ENCODE measurements around the gene CPN2. TPM values are rescaled to one million over a fixed set of nuclear protein-coding genes. Genes with fewer than 3 reads are reported as not detected.

CPN2 gene
- total and polyA plus RNA-seq, 2 of the 13 experiments (the other 11 are each of a cell fraction or from before 2014, with no cell fraction given) = 26.7 to 27.7 TPM

DNA sequence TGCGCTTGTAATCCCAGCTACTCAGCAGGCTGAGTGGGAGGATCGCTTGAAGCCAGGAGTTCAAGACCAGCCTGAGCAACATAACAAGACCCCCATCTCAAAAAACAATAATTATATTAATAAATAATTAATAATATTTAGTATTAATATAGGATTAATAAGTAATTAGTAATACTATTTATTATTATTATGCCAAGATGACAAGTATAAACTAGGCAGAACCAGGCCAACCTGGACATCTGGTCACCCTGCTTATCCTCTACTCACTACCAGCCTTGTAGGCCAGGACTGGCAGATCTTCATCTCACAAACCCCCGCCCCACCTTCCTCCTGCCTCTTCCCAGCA lies 429 bp downstream of the CPN2 start:
- Histone ChIP-seq H3K27ac (ENCODE audit: extremely low read length, insufficient read depth, low read length) (peak overlapping the region; percentile 88), H3K9me3 (ENCODE audit: low read length) (no peaks in the 10 kb centered on the region), H3K4me3 (replicated peaks in 1 of 3; ENCODE audit: insufficient read depth in 1 of 3, low read depth in 2 of 3, low read length in 3 of 3) (peak overlapping the region; percentile 63 to 91 (median 86)), H4K20me1 (ENCODE audit: insufficient read depth, low read length) (no peaks in the 10 kb centered on the region), H3K27me3 (ENCODE audit: control insufficient read depth in 1 of 2, insufficient read depth in 2 of 2, low read length in 2 of 2) (no peaks in the 10 kb centered on the region), H3K79me2 (ENCODE audit: insufficient read depth, low read length) (no peaks in the 10 kb centered on the region), H3K36me3 (replicated peaks in 1 of 2; ENCODE audit: control insufficient read depth in 1 of 2, insufficient read depth in 2 of 2, low read length in 2 of 2) (no peaks in the 10 kb centered on the region), H2AFZ (ENCODE audit: low read length) (no peak overlapping the region), H3K4me1 (ENCODE audit: insufficient read depth, low read length) (peaks cover 24% of the 10 kb centered on the region), H3K4me2 (ENCODE audit: low read depth, low read length) (peak overlapping the region; percentile 92), H3K9ac (ENCODE audit: insufficient read depth, low read depth, low read length) (peak overlapping the region; percentile 89)
- WGBS (ENCODE audit: low lambda C conversion rate) = 7% methylated on average over 3 of the region's 3 CpGs
- in situ Hi-C loops (cut with HindIII; ENCODE audit: extremely low pct_ligation_motif_present, low pct_unique_long_range_greater_than_20kb) = no loop called here
- DNase-seq (ENCODE audit: low spot score) = no peak
- ChIA-PET CTCF (ENCODE audit: low intra/inter-chr PET ratio, low total read pairs) (no interaction called here), POLR2A (interaction anchor here (0.8 to 2.1 kb wide), 6 partner anchors 10 to 222 kb away, joined by 4 to 10 read pairs (median 5); no protein-coding TSS in a partner anchor)
- no peak for FAIRE-seq
- TSS peak; percentile 84 for BruUV-seq (replicated peaks)
- intact Hi-C loops (cut with micrococcal nuclease; ENCODE audit: unreplicated experiment) = loop anchor here (5.0 kb wide), 1 partner anchor 47 kb away; the partner anchor contains the start of gene GP5
- TF ChIP-seq, protein P1, sequence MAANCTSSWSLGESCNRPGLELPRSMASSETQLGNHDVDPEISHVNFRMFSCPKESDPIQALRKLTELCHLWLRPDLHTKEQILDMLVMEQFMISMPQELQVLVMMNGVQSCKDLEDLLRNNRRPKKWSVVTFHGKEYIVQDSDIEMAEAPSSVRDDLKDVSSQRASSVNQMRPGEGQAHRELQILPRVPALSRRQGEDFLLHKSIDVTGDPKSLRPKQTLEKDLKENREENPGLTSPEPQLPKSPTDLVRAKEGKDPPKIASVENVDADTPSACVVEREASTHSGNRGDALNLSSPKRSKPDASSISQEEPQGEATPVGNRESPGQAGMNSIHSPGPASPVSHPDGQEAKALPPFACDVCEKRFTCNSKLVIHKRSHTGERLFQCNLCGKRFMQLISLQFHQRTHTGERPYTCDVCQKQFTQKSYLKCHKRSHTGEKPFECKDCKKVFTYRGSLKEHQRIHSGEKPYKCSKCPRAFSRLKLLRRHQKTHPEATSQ (CRISPR knock-in tag; IDR thresholded peaks at IDR 0.05; ENCODE audit: borderline replicate concordance) = 0 out of 2 replicates have a peak, but pooled peaks have one; percentile 3
- no peak for TF ChIP-seq SMYD3 (CRISPR knock-in tag; IDR thresholded peaks at IDR 0.05)
- ATAC-seq = peak; percentile 36

DNA sequence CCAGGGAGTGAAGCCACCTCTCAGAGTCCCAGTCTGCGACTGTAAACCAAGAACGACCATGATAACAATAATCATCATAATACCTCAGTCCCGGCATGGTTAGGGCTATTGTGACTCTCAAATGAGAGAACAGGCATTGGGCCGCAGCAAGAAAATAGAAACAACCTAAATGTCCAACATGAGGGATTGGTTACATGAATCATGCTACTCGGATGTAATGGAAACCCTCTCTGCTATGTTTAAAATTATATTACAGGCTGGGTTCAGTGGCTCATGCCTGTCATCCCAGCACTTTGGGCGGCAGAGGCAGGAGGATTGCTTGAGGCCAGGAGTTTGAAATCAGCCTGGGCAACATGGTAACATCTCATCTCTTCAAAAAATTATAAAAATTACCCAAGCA lies 2.8 kb downstream of the CPN2 start:
- Histone ChIP-seq H3K79me2 (ENCODE audit: insufficient read depth, low read length) (no peaks in the 10 kb centered on the region), H3K4me2 (ENCODE audit: low read depth, low read length) (no peak overlapping the region), H3K36me3 (replicated peaks in 1 of 2; ENCODE audit: control insufficient read depth in 1 of 2, insufficient read depth in 2 of 2, low read length in 2 of 2) (no peaks in the 10 kb centered on the region), H3K9me3 (ENCODE audit: low read length) (no peaks in the 10 kb centered on the region), H3K4me3 (replicated peaks in 1 of 3; ENCODE audit: insufficient read depth in 1 of 3, low read depth in 2 of 3, low read length in 3 of 3) (no peak overlapping the region), H4K20me1 (ENCODE audit: insufficient read depth, low read length) (no peaks in the 10 kb centered on the region), H3K4me1 (ENCODE audit: insufficient read depth, low read length) (peaks cover 29% of the 10 kb centered on the region), H2AFZ (ENCODE audit: low read length) (no peak overlapping the region), H3K27me3 (ENCODE audit: control insufficient read depth in 1 of 2, insufficient read depth in 2 of 2, low read length in 2 of 2) (no peaks in the 10 kb centered on the region), H3K27ac (ENCODE audit: extremely low read length, insufficient read depth, low read length) (no peak overlapping the region), H3K9ac (ENCODE audit: insufficient read depth, low read depth, low read length) (no peak overlapping the region)
- in situ Hi-C loops (cut with HindIII; ENCODE audit: extremely low pct_ligation_motif_present, low pct_unique_long_range_greater_than_20kb) = no loop called here
- DNase-seq (ENCODE audit: low spot score) (no peak), FAIRE-seq (no peak), ATAC-seq (no peak)
- ChIA-PET POLR2A (no interaction called here), CTCF (ENCODE audit: low intra/inter-chr PET ratio, low total read pairs) (no interaction called here)
- BruUV-seq (replicated peaks) = no TSS peak
- intact Hi-C loops (cut with micrococcal nuclease; ENCODE audit: unreplicated experiment) = no loop called here
- WGBS (ENCODE audit: low lambda C conversion rate) = 96% methylated on average over 6 of the region's 6 CpGs
- no peak for TF ChIP-seq AGO1 (IDR thresholded peaks at IDR 0.05; ENCODE audit: low read depth, low read length, poor library complexity, severe bottlenecking)
- no peak for TF ChIP-seq KLF13 (CRISPR knock-in tag; IDR thresholded peaks at IDR 0.05)
- no peak for TF ChIP-seq ZXDC (CRISPR knock-in tag; IDR thresholded peaks at IDR 0.05)
- no peak for TF ChIP-seq ZNF788 (CRISPR knock-in tag; IDR thresholded peaks at IDR 0.05; ENCODE audit: borderline replicate concordance)
- TF ChIP-seq SNAPC4 (CRISPR knock-in tag; IDR thresholded peaks at IDR 0.05) = no peak
